Effector CD8-positive, alpha-beta T cell (primary cell): ENCODE measurements around the gene RAB20.
"Not testable (repeated sequence)": the region's sequence is repeated elsewhere in the genome, so short reads cannot be mapped to it uniquely, and the experiment has no call there.

Experiments used
- DNase-seq: peaks from one replicate; lab custom pipeline; 2025; lab: John Stamatoyannopoulos, UW

Gene RAB20

GRCh38 chr13:110575322-110576069 lies 14.0 kb upstream of the RAB20 start:
- DNase-seq = no peak

DNA sequence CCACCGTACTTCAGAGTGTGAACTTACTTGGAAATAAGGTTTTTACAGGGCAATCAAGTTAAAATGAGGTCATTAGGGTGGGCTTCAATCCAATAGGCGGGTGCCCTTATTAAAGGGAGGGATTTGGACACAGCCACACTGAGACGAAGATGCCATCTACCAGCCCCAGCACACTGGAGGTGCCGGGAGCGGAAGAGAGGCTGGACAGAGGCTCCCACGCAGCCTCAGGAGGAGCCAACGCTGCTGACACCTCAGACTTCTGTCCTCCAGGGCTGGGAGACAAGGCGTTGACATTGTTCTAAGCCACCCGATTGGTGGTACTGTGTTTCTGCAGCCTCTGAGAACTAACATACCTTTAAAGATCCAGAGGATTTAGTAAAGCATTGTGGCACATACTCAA lies 12.6 kb upstream of the RAB20 start:
- DNase-seq = no peak

DNA sequence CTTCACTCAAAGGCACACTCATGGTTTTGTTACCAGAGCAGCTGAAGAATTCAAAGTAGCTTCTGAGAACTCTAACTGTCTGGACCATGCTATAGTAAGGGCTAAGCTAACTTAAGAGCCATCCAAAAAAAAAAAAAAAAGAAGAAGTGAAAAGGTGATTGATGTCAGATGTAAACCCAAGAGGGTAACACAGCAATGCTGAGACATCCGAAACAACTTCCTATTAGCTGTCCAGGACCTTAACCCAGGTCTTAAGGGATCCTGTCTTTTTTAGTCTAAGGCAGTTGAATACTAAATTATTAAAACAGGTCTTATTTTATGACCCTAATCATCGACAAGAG lies 11.2 kb upstream of the RAB20 start:
- DNase-seq = no peak

- no peak for DNase-seq
Observed at GRCh38 chr13:110571896-110572777, 10.6 kb upstream of the RAB20 start.

DNA sequence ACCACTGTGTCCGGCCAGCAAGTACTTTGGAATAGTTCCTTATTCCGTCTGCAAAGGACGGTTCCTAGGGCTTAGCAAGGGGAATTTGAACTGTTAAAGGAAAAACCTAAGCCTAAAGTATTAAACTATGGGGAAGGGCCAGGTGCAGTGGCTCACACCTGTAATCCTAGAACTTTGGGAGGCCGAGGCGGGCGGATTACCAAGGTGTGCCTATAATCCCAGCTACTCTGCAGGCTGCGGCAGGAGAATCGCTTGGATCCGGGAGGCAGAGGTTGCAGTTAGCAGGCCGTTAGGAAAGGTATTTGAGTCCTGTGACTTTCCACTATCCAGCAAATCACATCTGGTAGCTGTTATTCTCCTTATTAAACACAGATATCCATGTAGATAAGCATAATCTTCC lies 9.4 kb upstream of the RAB20 start:
- DNase-seq = no peak

GRCh38 chr13:110569962-110570361 lies 8.4 kb upstream of the RAB20 start:
- DNase-seq = not testable (repeated sequence)

GRCh38 chr13:110568612-110569011 lies 7.1 kb upstream of the RAB20 start:
- no peak for DNase-seq

- DNase-seq = no peak
Observed at GRCh38 chr13:110566171-110566570, 4.6 kb upstream of the RAB20 start.

DNA sequence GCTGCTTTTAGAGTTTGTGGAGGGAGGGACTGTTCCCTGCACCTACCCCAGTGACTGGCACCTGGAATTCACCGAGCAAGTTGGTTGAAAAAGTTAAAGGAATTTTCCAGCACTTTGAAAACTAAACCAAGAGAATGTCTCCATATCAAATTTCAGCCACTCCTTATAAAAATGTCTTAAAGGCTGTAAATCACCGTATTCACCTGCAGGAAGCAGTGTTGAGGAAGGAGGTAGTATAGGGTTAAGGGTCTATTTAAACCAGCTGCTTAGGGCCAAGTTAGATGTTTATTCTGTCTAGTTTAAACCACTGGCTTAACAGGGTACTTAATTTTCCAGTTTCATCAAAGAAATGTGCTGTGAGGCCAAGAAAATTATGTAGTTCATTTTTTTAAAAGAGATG lies 3.8 kb upstream of the RAB20 start:
- DNase-seq = no peak

GRCh38 chr13:110564472-110564985 lies 3.0 kb upstream of the RAB20 start:
- no peak for DNase-seq

DNA sequence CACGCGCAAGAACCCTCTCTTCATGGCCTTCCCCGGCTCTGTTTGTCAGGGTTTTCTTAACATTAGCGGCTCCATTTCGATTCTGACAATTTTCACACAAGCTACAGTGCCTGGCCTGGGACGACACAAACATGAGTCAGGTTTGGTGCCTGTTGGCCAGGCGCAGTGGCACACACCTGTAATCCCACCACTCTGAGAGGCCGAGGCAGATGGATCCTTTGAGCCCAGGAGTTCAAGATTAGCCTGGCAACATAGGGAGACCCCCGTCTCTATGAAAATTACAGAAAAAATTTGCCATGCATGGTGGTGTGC lies 1.9 kb upstream of the RAB20 start:
- DNase-seq = no peak

- DNase-seq = no peak
Observed at GRCh38 chr13:110562696-110563462, 1.4 kb upstream of the RAB20 start.

GRCh38 chr13:110562036-110562597 lies 595 bp upstream of the RAB20 start:
- DNase-seq = no peak

GRCh38 chr13:110560601-110561343 lies 750 bp downstream of the RAB20 start:
- DNase-seq = no peak

DNA sequence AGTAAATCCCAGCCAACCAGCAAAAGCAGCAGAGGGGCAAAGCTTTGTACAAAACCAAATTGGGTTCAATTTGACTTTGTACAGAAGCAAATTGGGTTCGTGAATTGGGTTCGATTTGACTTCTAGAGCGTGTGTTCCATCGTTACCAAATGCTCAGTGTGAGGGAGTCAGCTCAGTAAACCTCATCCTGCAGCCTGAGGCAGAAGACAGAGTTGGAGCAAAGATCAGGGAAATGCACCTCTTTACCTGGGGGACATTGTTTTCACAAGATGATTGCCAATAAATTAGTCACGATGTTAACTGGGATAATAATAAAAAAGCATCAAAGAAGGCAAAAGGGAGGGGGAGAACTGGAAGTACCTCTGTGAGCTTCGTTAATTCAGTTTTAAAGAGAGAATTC lies 1.5 kb downstream of the RAB20 start:
- DNase-seq = no peak

DNA sequence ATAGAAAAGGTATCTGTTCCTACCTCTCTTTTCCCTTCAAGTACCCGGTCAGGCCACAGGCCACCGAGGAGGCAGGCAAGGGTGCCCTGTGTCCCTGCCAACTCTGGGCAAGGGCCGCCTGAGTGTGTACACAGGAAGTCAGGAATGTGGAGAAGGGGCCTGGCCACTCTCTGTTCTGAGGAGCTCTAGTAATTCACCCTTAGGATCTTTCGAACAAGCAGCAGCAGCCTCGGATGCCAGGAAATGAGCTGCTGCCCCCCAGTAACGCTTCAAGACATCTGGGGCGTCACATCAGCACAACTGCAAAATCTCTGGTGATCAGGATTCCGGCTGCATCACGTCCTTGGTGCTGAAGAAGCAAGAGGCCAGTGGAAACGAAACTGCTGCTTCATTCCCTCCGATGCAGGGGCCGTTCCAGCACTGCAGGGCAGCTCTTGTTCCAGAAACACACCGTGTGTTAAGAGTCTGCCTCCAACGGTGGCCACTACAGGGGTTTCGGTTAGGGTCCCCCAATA lies 2.0 kb downstream of the RAB20 start:
- no peak for DNase-seq

- no peak for DNase-seq
Observed at GRCh38 chr13:110557610-110558305, 3.8 kb downstream of the RAB20 start.

DNA sequence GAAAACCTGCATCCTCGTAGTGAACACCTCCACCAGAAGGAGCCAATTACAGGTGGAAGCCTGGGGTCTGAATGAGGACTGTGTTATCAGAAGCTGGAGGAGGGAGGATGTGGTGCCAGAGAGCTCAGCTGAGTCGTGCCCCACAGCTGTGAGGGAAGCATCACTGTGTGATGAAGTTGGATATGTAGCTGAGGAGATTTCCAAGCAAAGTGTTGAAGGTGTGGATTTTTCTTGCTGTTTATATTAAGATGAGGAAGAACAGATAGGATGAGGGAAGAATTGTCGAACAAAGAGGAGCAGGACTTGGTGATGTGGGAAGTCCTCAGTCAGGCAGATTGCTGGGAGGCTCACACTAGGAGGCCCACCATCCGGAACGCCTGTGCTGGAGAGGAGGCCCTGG lies 4.4 kb downstream of the RAB20 start:
- no peak for DNase-seq

DNA sequence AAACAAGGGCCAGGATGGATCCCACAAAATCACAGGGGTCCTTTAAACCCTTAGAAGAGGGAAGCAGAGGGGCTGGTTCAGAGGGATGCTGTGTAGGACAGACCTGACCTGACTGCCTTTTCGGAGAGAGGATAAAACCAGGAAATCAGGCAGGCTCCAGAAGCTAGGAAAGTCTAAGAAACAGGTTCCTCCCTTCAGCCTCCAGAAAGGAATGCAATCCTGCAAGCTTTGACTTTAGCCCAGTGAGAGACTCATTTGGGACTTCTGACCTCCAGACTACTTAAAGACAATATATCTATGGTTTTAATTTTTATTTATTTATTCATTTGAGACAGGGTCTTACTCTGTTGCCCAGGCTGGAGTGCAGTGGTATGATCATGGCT lies 5.3 kb downstream of the RAB20 start:
- no peak for DNase-seq

DNA sequence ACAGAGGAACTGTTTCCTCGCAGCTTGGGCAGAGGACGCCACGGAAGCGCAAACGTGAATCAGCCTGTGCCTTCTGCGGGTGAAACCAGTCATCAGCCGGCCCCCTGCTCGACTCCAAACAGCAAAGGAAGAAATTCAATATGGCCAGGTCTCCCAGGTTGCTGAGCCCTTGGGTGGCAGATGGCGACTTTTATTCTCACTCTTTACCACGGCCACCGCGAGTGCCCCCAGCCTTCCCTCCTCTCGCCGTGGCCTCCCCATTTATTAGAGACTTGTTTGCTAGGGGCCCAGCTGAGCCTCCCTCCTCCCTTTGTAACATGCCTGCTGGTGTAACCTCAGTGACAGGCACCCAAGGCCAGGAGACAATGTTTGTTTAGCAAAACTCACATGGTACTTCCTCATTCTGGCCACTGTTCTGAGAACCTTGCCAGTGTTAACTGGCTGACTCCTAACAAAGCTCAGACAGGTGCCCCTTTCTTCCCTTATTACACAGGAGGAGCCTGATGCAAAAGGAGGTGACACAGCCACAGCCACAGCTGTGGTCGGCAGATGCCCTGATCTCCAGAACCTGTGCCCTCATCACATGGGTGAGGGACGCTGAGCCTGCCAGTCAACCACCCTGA lies 5.8 kb downstream of the RAB20 start:
- DNase-seq = no peak
